ENCODE measurements around the gene PRKG2.

PRKG2 gene

GRCh38 chr4:81205302-81205701 lies 9.7 kb downstream of the PRKG2 start:
- no peak overlapping the region for H4K8ac ChIP-seq (ENCODE audit: low read depth, low read length)
- H3K18ac ChIP-seq (ENCODE audit: low read length): no peak overlapping the region
- H3K23ac ChIP-seq (ENCODE audit: low read length): no peak overlapping the region
- H2BK12ac ChIP-seq (ENCODE audit: low read length): no peak overlapping the region
- no peak overlapping the region for H2AFZ ChIP-seq (ENCODE audit: insufficient read depth, low read length, poor library complexity)
- no peaks in the 10 kb centered on the region for H3K79me2 ChIP-seq (ENCODE audit: control insufficient read depth, insufficient read depth, low read length, poor library complexity)
- H3K4me1 ChIP-seq (ENCODE audit: control insufficient read depth in 1 of 2, insufficient read depth in 2 of 2, low read length in 2 of 2): no peaks in the 10 kb centered on the region
- H3K36me3 ChIP-seq (ENCODE audit: control insufficient read depth in 1 of 2, insufficient read depth in 2 of 2, low read length in 2 of 2): no peaks in the 10 kb centered on the region
- H3K27me3 ChIP-seq (ENCODE audit: insufficient read depth, low read length): no peaks in the 10 kb centered on the region
- DNase-seq: no peak
- no peak overlapping the region for H3K9ac ChIP-seq (ENCODE audit: low read length)
- H3K9me3 ChIP-seq (ENCODE audit: insufficient read depth, low read depth, low read length): no peaks in the 10 kb centered on the region
- no peak overlapping the region for H4K12ac ChIP-seq (ENCODE audit: low read depth, low read length)
- H2BK5ac ChIP-seq (ENCODE audit: low read depth, low read length, poor library complexity): no peak overlapping the region
- no peak overlapping the region for H2BK120ac ChIP-seq (ENCODE audit: insufficient read depth, low read length, poor library complexity)
- WGBS (ENCODE audit: extremely low coverage, insufficient coverage, insufficient read length): no CpG with 5 or more reads among the region's 2 CpGs
- no peak overlapping the region for H4K91ac ChIP-seq (ENCODE audit: low read depth, low read length)
- no peak overlapping the region for H3K4ac ChIP-seq (ENCODE audit: low read depth, low read length)
- no peak overlapping the region for H3K4me3 ChIP-seq (ENCODE audit: low read depth, low read length)
- H3K14ac ChIP-seq (ENCODE audit: low read length): no peak overlapping the region
- no peak overlapping the region for H2AK5ac ChIP-seq (ENCODE audit: low read length)
- no peak overlapping the region for H3K4me2 ChIP-seq (ENCODE audit: low read length)
- H3K27ac ChIP-seq (ENCODE audit: low read depth, low read length): no peak overlapping the region
- H3K79me1 ChIP-seq (ENCODE audit: low read length): no peaks in the 10 kb centered on the region

DNA sequence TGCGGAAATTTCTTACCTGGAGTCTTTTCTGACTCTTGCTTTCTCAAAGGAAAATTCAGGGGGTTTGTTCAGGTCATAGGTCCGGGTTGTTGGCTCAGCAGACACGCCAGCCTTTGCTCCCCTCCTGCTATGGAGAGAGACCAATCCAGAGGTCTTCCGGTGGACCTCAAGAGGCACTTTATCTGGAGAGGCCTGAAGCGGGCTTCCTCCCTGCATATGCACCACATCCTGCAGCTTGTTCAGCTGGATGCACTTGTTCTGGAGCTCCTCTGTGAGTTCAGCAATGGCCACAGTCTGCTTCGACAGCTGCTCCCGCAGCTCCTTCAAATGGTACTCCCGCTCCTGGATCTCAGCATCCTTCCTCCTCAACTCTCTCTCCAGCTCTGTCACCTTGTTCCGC lies 10.5 kb downstream of the PRKG2 start:
- H2AK5ac ChIP-seq (ENCODE audit: low read length): no peak overlapping the region
- no peak overlapping the region for H3K4ac ChIP-seq (ENCODE audit: low read depth, low read length)
- no peak for DNase-seq
- H2BK5ac ChIP-seq (ENCODE audit: low read depth, low read length, poor library complexity): no peak overlapping the region
- no peak overlapping the region for H2AFZ ChIP-seq (ENCODE audit: insufficient read depth, low read length, poor library complexity)
- H3K27me3 ChIP-seq (ENCODE audit: insufficient read depth, low read length): no peaks in the 10 kb centered on the region
- H3K9me3 ChIP-seq (ENCODE audit: insufficient read depth, low read depth, low read length): no peaks in the 10 kb centered on the region
- H3K14ac ChIP-seq (ENCODE audit: low read length): no peak overlapping the region
- no peaks in the 10 kb centered on the region for H3K4me1 ChIP-seq (ENCODE audit: control insufficient read depth in 1 of 2, insufficient read depth in 2 of 2, low read length in 2 of 2)
- no CpG with 5 or more reads among the region's 9 CpGs for WGBS (ENCODE audit: extremely low coverage, insufficient coverage, insufficient read length)
- no peak overlapping the region for H4K12ac ChIP-seq (ENCODE audit: low read depth, low read length)
- H3K9ac ChIP-seq (ENCODE audit: low read length): no peak overlapping the region
- H2BK120ac ChIP-seq (ENCODE audit: insufficient read depth, low read length, poor library complexity): no peak overlapping the region
- no peak overlapping the region for H3K23ac ChIP-seq (ENCODE audit: low read length)
- no peak overlapping the region for H2BK12ac ChIP-seq (ENCODE audit: low read length)
- no peak overlapping the region for H4K8ac ChIP-seq (ENCODE audit: low read depth, low read length)
- H3K79me2 ChIP-seq (ENCODE audit: control insufficient read depth, insufficient read depth, low read length, poor library complexity): no peaks in the 10 kb centered on the region
- no peaks in the 10 kb centered on the region for H3K36me3 ChIP-seq (ENCODE audit: control insufficient read depth in 1 of 2, insufficient read depth in 2 of 2, low read length in 2 of 2)
- no peak overlapping the region for H3K27ac ChIP-seq (ENCODE audit: low read depth, low read length)
- no peak overlapping the region for H3K4me3 ChIP-seq (ENCODE audit: low read depth, low read length)
- H4K91ac ChIP-seq (ENCODE audit: low read depth, low read length): no peak overlapping the region
- H3K79me1 ChIP-seq (ENCODE audit: low read length): no peaks in the 10 kb centered on the region
- H3K4me2 ChIP-seq (ENCODE audit: low read length): no peak overlapping the region
- H3K18ac ChIP-seq (ENCODE audit: low read length): no peak overlapping the region

- no peak overlapping the region for H3K9ac ChIP-seq (ENCODE audit: low read length)
- H3K4me1 ChIP-seq (ENCODE audit: control insufficient read depth in 1 of 2, insufficient read depth in 2 of 2, low read length in 2 of 2): no peaks in the 10 kb centered on the region
Measured at GRCh38 chr4:81199831-81200230, 15.2 kb downstream of the PRKG2 start.

GRCh38 chr4:81198609-81199008 lies 16.4 kb downstream of the PRKG2 start:
- Histone ChIP-seq H2BK5ac (ENCODE audit: low read depth, low read length, poor library complexity) (no peak overlapping the region), H3K9ac (ENCODE audit: low read length) (no peak overlapping the region), H3K27ac (ENCODE audit: low read depth, low read length) (no peak overlapping the region), H3K4me3 (ENCODE audit: low read depth, low read length) (no peak overlapping the region), H3K36me3 (ENCODE audit: control insufficient read depth in 1 of 2, insufficient read depth in 2 of 2, low read length in 2 of 2) (no peaks in the 10 kb centered on the region), H2BK12ac (ENCODE audit: low read length) (no peak overlapping the region), H4K91ac (ENCODE audit: low read depth, low read length) (no peak overlapping the region), H3K79me2 (ENCODE audit: control insufficient read depth, insufficient read depth, low read length, poor library complexity) (no peaks in the 10 kb centered on the region), H3K14ac (ENCODE audit: low read length) (no peak overlapping the region), H3K4ac (ENCODE audit: low read depth, low read length) (no peak overlapping the region), H3K23ac (ENCODE audit: low read length) (no peak overlapping the region), H3K18ac (ENCODE audit: low read length) (no peak overlapping the region), H2BK120ac (ENCODE audit: insufficient read depth, low read length, poor library complexity) (no peak overlapping the region), H3K9me3 (ENCODE audit: insufficient read depth, low read depth, low read length) (no peaks in the 10 kb centered on the region), H3K79me1 (ENCODE audit: low read length) (no peaks in the 10 kb centered on the region), H2AK5ac (ENCODE audit: low read length) (no peak overlapping the region), H2AFZ (ENCODE audit: insufficient read depth, low read length, poor library complexity) (no peak overlapping the region), H4K12ac (ENCODE audit: low read depth, low read length) (no peak overlapping the region), H4K8ac (ENCODE audit: low read depth, low read length) (no peak overlapping the region), H3K27me3 (ENCODE audit: insufficient read depth, low read length) (no peaks in the 10 kb centered on the region), H3K4me1 (ENCODE audit: control insufficient read depth in 1 of 2, insufficient read depth in 2 of 2, low read length in 2 of 2) (no peaks in the 10 kb centered on the region), H3K4me2 (ENCODE audit: low read length) (no peak overlapping the region)
- WGBS (ENCODE audit: extremely low coverage, insufficient coverage, insufficient read length): no CpG with 5 or more reads among the region's 1 CpG
- DNase-seq: no peak

More at GRCh38 chr4:81199831-81200230, 15.2 kb downstream of the PRKG2 start:
- no peak for DNase-seq
- Histone ChIP-seq H3K4ac (ENCODE audit: low read depth, low read length) (no peak overlapping the region), H3K4me2 (ENCODE audit: low read length) (no peak overlapping the region), H3K14ac (ENCODE audit: low read length) (no peak overlapping the region), H2BK12ac (ENCODE audit: low read length) (no peak overlapping the region), H2AK5ac (ENCODE audit: low read length) (no peak overlapping the region), H2BK120ac (ENCODE audit: insufficient read depth, low read length, poor library complexity) (no peak overlapping the region), H3K23ac (ENCODE audit: low read length) (no peak overlapping the region), H4K91ac (ENCODE audit: low read depth, low read length) (no peak overlapping the region), H3K36me3 (ENCODE audit: control insufficient read depth in 1 of 2, insufficient read depth in 2 of 2, low read length in 2 of 2) (no peaks in the 10 kb centered on the region), H3K27me3 (ENCODE audit: insufficient read depth, low read length) (no peaks in the 10 kb centered on the region), H4K12ac (ENCODE audit: low read depth, low read length) (no peak overlapping the region), H4K8ac (ENCODE audit: low read depth, low read length) (no peak overlapping the region), H3K18ac (ENCODE audit: low read length) (no peak overlapping the region), H3K4me3 (ENCODE audit: low read depth, low read length) (no peak overlapping the region), H2AFZ (ENCODE audit: insufficient read depth, low read length, poor library complexity) (no peak overlapping the region), H2BK5ac (ENCODE audit: low read depth, low read length, poor library complexity) (no peak overlapping the region), H3K79me2 (ENCODE audit: control insufficient read depth, insufficient read depth, low read length, poor library complexity) (no peaks in the 10 kb centered on the region), H3K79me1 (ENCODE audit: low read length) (no peaks in the 10 kb centered on the region), H3K9me3 (ENCODE audit: insufficient read depth, low read depth, low read length) (no peaks in the 10 kb centered on the region), H3K27ac (ENCODE audit: low read depth, low read length) (no peak overlapping the region)
